GM18951 (cell line): ENCODE data around the gene FHIT.

Experiments
- POLR2A ChIP-seq: IDR thresholded peaks from 4 replicates; pipeline ENCODE4 v1.6.1; 2011; ENCODE audit warnings: mild to moderate bottlenecking; ENCODE audit not compliant: insufficient read length, insufficient read depth; ENCODE audit errors: extremely low read depth
- in situ Hi-C: fragments of 300-500 bp; cut with MboI; formaldehyde crosslinking; loops from one replicate; pipeline ENCODE4 v1.12.0; 2022; ENCODE audit warnings: low sequenced_read_pairs, mixed read lengths, inconsistent platforms; ENCODE audit not compliant: unreplicated experiment

Gene FHIT

GRCh38 chr3:60986552-60986951, 264.7 kb downstream of the FHIT start:
- in situ Hi-C loops: no loop called here
- no peak for TF ChIP-seq POLR2A

DNA sequence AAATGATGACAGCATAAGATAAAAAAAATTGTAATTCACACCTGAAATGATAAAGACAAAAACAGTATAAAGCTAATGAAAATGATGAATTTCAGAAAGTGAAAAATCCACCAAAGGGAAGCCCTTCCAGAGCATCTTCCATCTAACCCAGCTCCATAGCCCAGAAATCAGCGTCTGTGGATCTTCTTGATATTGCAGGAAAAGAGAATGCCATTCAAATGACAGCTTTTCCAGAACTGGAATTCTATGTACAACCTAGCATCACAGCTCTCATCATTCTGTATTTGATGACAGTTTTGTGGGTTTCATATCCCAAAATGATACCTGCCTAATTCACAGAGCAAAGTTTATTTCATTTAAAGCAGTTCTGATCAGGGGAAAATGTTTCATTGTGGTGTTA, 267.3 kb downstream of the FHIT start:
- no peak for TF ChIP-seq POLR2A
- in situ Hi-C loops: no loop called here

DNA sequence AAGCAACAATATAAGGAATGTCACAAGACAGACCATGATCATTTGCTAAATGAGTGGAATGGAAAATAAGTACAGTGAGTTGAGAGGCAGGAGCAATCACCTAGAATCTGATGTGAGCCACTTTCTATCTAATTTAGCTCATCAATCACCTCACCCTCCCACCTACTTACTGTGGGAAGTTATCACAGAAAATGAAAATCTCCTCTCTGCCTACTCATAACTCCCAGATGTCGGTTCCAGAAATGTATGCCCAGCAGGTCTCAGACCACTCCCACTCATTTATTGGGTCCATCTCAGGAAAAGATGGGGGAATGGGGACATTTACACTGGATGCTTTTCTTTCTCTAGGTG, 270.9 kb downstream of the FHIT start:
- no peak for TF ChIP-seq POLR2A
- in situ Hi-C loops: no loop called here

- TF ChIP-seq POLR2A: no peak
- in situ Hi-C loops: no loop called here
Observed at GRCh38 chr3:60979461-60980341, 271.6 kb downstream of the FHIT start.

- in situ Hi-C loops: no loop called here
- no peak for TF ChIP-seq POLR2A
Observed at GRCh38 chr3:60973321-60973720, 277.9 kb downstream of the FHIT start.

- in situ Hi-C loops: no loop called here
- TF ChIP-seq POLR2A: no peak
Observed at GRCh38 chr3:60972599-60972998, 278.7 kb downstream of the FHIT start.

DNA sequence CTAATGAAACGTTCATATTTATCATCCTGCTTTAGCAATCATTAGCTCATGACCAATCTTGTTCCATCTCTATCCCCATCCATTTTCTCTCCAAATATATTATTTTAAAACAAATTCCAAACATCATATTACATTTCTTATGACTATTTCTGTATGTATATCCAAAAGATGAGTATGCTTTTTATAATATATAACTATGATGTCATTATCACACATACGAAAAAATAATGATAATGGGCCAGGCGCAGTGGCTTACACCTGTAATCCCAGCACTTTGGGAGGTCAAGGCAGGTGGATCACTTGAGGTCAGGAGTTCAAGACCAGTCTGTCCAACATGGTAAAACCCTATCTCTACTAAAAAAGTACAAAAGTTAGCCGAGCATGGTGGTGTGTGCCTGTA, 280.4 kb downstream of the FHIT start:
- in situ Hi-C loops: no loop called here
- no peak for TF ChIP-seq POLR2A

GRCh38 chr3:60967141-60967540, 284.1 kb downstream of the FHIT start:
- TF ChIP-seq POLR2A: no peak
- in situ Hi-C loops: no loop called here

- in situ Hi-C loops: no loop called here
Observed at GRCh38 chr3:60957541-60957940, 293.7 kb downstream of the FHIT start.

GRCh38 chr3:60956729-60957128, 294.5 kb downstream of the FHIT start:
- no peak for TF ChIP-seq POLR2A
- in situ Hi-C loops: no loop called here

More at GRCh38 chr3:60957541-60957940, 293.7 kb downstream of the FHIT start:
- TF ChIP-seq POLR2A: no peak

GRCh38 chr3:60955034-60955433, 296.2 kb downstream of the FHIT start:
- no peak for TF ChIP-seq POLR2A
- in situ Hi-C loops: no loop called here

DNA sequence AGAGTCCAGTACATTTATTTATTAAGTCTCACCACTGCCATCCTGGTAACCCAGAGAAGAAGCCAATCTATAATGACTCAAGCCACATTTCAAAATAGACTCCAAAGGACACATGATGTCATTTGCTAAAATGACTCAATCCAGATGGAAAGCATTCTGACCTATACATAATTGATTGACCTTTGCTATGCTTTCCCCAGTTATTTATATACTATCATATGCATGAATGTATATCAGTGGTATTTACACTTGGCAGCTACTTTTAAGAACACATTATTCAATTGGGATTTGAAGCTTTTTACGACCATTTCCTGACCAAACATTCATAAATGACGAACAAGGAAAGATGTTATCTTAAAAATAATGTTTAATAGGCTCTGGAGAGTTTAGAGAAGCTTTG, 297.2 kb downstream of the FHIT start:
- in situ Hi-C loops: no loop called here

DNA sequence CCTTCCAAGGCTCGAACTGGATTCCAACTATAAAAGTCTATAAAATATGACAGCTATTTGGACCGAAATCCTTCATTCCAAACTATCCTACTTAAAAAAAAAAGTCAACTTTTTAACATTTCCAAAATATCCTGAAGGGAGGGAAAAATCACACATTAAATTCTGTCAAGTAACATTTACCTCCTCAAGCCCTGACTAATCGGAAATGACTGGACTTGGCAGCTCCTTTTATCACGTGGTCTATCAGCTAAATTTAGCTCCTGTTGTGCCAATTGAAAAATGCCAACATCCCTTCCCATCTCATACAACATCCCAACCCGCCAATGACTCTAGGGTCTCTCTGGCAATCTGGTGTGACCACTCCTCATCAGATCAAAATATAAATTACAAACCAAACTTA, 297.9 kb downstream of the FHIT start:
- TF ChIP-seq POLR2A: no peak
- in situ Hi-C loops: no loop called here

More for the DNA sequence above, 297.2 kb downstream of the FHIT start:
- no peak for TF ChIP-seq POLR2A

- no peak for TF ChIP-seq POLR2A
- in situ Hi-C loops: no loop called here
Observed at GRCh38 chr3:60952055-60952454, 299.2 kb downstream of the FHIT start.
